ENCODE data around the gene HIVEP2. TPM values are rescaled to one million over a fixed set of nuclear protein-coding genes. Genes with fewer than 3 reads are reported as not detected.

Gene HIVEP2, protein sequence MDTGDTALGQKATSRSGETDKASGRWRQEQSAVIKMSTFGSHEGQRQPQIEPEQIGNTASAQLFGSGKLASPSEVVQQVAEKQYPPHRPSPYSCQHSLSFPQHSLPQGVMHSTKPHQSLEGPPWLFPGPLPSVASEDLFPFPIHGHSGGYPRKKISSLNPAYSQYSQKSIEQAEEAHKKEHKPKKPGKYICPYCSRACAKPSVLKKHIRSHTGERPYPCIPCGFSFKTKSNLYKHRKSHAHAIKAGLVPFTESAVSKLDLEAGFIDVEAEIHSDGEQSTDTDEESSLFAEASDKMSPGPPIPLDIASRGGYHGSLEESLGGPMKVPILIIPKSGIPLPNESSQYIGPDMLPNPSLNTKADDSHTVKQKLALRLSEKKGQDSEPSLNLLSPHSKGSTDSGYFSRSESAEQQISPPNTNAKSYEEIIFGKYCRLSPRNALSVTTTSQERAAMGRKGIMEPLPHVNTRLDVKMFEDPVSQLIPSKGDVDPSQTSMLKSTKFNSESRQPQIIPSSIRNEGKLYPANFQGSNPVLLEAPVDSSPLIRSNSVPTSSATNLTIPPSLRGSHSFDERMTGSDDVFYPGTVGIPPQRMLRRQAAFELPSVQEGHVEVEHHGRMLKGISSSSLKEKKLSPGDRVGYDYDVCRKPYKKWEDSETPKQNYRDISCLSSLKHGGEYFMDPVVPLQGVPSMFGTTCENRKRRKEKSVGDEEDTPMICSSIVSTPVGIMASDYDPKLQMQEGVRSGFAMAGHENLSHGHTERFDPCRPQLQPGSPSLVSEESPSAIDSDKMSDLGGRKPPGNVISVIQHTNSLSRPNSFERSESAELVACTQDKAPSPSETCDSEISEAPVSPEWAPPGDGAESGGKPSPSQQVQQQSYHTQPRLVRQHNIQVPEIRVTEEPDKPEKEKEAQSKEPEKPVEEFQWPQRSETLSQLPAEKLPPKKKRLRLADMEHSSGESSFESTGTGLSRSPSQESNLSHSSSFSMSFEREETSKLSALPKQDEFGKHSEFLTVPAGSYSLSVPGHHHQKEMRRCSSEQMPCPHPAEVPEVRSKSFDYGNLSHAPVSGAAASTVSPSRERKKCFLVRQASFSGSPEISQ (N-terminal part only)
- total RNA-seq = 4.9 and 15.4 TPM in 2 replicates

DNA sequence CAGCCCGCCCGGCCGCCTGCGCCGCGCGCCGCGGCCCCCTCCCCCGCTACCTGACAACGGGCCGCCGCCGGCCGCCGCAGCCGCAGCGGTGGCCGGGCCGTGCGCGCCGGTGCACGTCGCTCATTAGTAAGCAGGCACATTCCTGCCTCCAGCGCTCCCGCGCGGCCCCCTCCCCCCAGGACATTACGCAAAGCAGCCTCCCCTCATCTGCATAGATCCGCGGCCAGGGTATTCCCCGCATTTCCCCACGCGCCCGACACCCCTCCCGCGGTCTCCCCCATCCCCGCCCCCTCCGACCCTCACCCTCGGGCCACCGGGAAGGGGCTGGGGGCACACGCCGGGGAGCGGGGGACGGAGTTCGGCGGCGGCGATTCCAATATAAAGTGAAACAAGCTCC lies at the start of gene HIVEP2:
Gene HIVEP2 (minus strand): TSS at position 128 of the 397 bp plus-strand sequence. CDS start 170,438 bp downstream, outside the sequence.

Other genes starting within 250 kb of the HIVEP2 start
- 18.9 and 20.4 TPM in 2 replicates for gene AIG1, start 115.7 kb upstream of the HIVEP2 start, total RNA-seq

Measured in vein endothelial cell (primary cell).